Measurements from ENCODE around the gene ZSCAN9. TPM values are rescaled to one million over a fixed set of nuclear protein-coding genes. Genes with fewer than 3 reads are reported as not detected.

ZSCAN9 gene
- total and polyA plus RNA-seq, 9 of the 15 experiments (the other 6 are each of a cell fraction or from before 2014, with no cell fraction given): 18.8 to 48.9 (median 28.7) TPM

- TF ChIP-seq ZNF449 (CRISPR knock-in tag; IDR thresholded peaks at IDR 0.05) (no peak), CXXC5 (CRISPR knock-in tag; IDR thresholded peaks at IDR 0.05) (peak; percentile 85), REST (IDR thresholded peaks at IDR 0.05; ENCODE audit: borderline replicate concordance) (no peak; the same call in 1 of the 2 replicates), REST (CRISPR knock-in tag; IDR thresholded peaks at IDR 0.05; ENCODE audit: low read depth) (peak; percentile 79; the same call in 1 of the 2 replicates), CEBPB (tag; IDR thresholded peaks at IDR 0.05) (no peak), SREBF2 (CRISPR knock-in tag; IDR thresholded peaks at IDR 0.05) (no peak), SPI1 (IDR thresholded peaks at IDR 0.05; ENCODE audit: borderline replicate concordance, low read depth, low read length) (no peak), ZNF699 (CRISPR knock-in tag; IDR thresholded peaks at IDR 0.05; ENCODE audit: insufficient replicate concordance) (no peak), TEAD2 (tag; IDR thresholded peaks at IDR 0.05) (no peak), ZNF75A (CRISPR knock-in tag; IDR thresholded peaks at IDR 0.05) (0 out of 2 replicates have a peak, but pooled peaks have one; percentile 32), ZNF274 (IDR thresholded peaks at IDR 0.05; ENCODE audit: borderline replicate concordance, low read depth, low read length) (no peak), ZNF134 (CRISPR knock-in tag; conservative IDR thresholded peaks at IDR 0.05) (0 out of 2 replicates have a peak, but pooled peaks have one; percentile 26), E2F4 (CRISPR knock-in tag; IDR thresholded peaks at IDR 0.05; ENCODE audit: low read depth) (no peak), HDAC1 (IDR thresholded peaks at IDR 0.05) (peak in 1 of 2 experiments; percentile 73; a peak in 2 of 4 replicates), KLF1 (tag; IDR thresholded peaks at IDR 0.05) (no peak), ID3 (CRISPR knock-in tag; IDR thresholded peaks at IDR 0.05) (no peak), ID3 (tag; IDR thresholded peaks at IDR 0.05) (peak; percentile 75; the same call in 1 of the 2 replicates)
These were observed 42.1 kb downstream of the ZSCAN9 start, which contains the start of gene ZSCAN26 (continued) for GRCh38 chr6:28266962-28267694.

Data from K562 (cell line).